PC-9 (cell line): Measurements from ENCODE around the gene OR8D1. TPM values are rescaled to one million over a fixed set of nuclear protein-coding genes. Genes with fewer than 3 reads are reported as not detected.

ENCODE experiments used
- Bru-seq: library from RNA; stranded (reverse); fragments of 400-500 nt; gene quantifications from one replicate; lab custom pipeline; 2021; lab: Mats Ljungman, UMichigan
- BruChase-seq, 2 experiments: library from RNA; stranded (reverse); fragments of 400-500 nt; gene quantifications; one replicate each; lab custom pipeline; 2021; lab: Mats Ljungman, UMichigan
- BruUV-seq: library from RNA; stranded (reverse); fragments of 400-500 nt; replicated peaks from 2 replicates; lab custom pipeline; 2021; lab: Mats Ljungman, UMichigan
- CTCF ChIA-PET: fragments of 300-600 bp; sonication (Branson Sonifier 250); formaldehyde crosslinking; loops from one replicate; lab custom pipeline; 2022; ENCODE audit warnings: antibody characterized with exemption; lab: Charles Lee
- POLR2A ChIA-PET: fragments of 300-600 bp; sonication (Branson Sonifier 250); formaldehyde crosslinking; loops from one replicate; lab custom pipeline; 2022; ENCODE audit warnings: antibody characterized with exemption; ENCODE audit not compliant: unreplicated experiment; lab: Charles Lee
- DNase-seq, 2 experiments: peaks; one replicate each; pipeline versions ENCODE4 v3.0.0 to v3.0.0-alpha.2; 2015 to 2022; ENCODE audit warnings: mixed read lengths in 1 of 2
- H2AFZ ChIP-seq: fragments of 200-600 bp; sonication (generic); 2 replicates; pipeline ENCODE4 v1.8.1; 2017; ENCODE audit warnings: antibody characterized with exemption
- H3F3A ChIP-seq: fragments of 200-600 bp; sonication (generic); 2 replicates; pipeline ENCODE4 v1.8.1; 2017; ENCODE audit warnings: antibody characterized with exemption, mild to moderate bottlenecking, low read depth; ENCODE audit not compliant: insufficient read depth
- H3K27ac ChIP-seq: fragments of 200-600 bp; sonication (generic); 2 replicates; pipeline ENCODE4 v1.6.1; 2016; ENCODE audit warnings: mixed run types
- H3K27me3 ChIP-seq: fragments of 200-600 bp; sonication (generic); 2 replicates; pipeline ENCODE4 v1.6.1; 2016; ENCODE audit warnings: low read depth, mixed run types; ENCODE audit not compliant: insufficient read depth
- H3K36me3 ChIP-seq: fragments of 200-600 bp; sonication (generic); 2 replicates; pipeline ENCODE4 v1.6.1; 2016; ENCODE audit warnings: low read depth, mixed run types
- H3K4me1 ChIP-seq: fragments of 200-600 bp; sonication (generic); replicated peaks from 2 replicates; pipeline ENCODE4 v1.6.1; 2016; ENCODE audit warnings: mixed run types; ENCODE audit not compliant: insufficient read depth
- H3K4me2 ChIP-seq: fragments of 200-600 bp; sonication (generic); 2 replicates; pipeline ENCODE4 v1.6.1; 2017; ENCODE audit warnings: mixed run types
- H3K4me3 ChIP-seq: fragments of 200-600 bp; sonication (generic); 2 replicates; pipeline ENCODE4 v1.6.1; 2016; ENCODE audit warnings: mixed run types
- H3K79me2 ChIP-seq: fragments of 200-600 bp; sonication (generic); 2 replicates; pipeline ENCODE4 v1.6.1; 2017; ENCODE audit warnings: low read depth, mixed run types
- H3K9me2 ChIP-seq: fragments of 200-600 bp; sonication (generic); 2 replicates; pipeline ENCODE4 v1.8.1; 2017; ENCODE audit warnings: mild to moderate bottlenecking; ENCODE audit not compliant: insufficient read depth
- H3K9me3 ChIP-seq: fragments of 200-600 bp; sonication (generic); 2 replicates; pipeline ENCODE4 v1.8.1; 2016; ENCODE audit warnings: low read depth; ENCODE audit not compliant: insufficient read depth
- H4K20me1 ChIP-seq: fragments of 200-600 bp; sonication (generic); 2 replicates; pipeline ENCODE4 v1.8.1; 2017; ENCODE audit not compliant: insufficient read depth
- EZH2 ChIP-seq: fragments of 200-600 bp; sonication (generic); IDR thresholded peaks from 2 replicates; pipeline ENCODE4 v1.8.0; 2017; ENCODE audit warnings: antibody characterized with exemption, low read depth
- intact Hi-C: fragments of 100-400 bp; cut with micrococcal nuclease; formaldehyde crosslinking; loops from one replicate; pipeline ENCODE4 v1.10.0; 2022; ENCODE audit not compliant: unreplicated experiment
- long read RNA-seq: library from polyadenylated mRNA; stranded (forward); transcript quantifications from one replicate; pipeline ENCODE4 v2.0.0, GENCODE V29; 2022
- total RNA-seq: library from RNA; stranded (reverse); gene quantifications from 2 replicates; pipeline ENCODE4 v1.2.3, GENCODE V29; 2021
- TF ChIP-seq, protein P1 (sequence below): fragments of 200-600 bp; sonication (generic); conservative IDR thresholded peaks from 2 replicates; pipeline ENCODE4 v1.6.1; 2017; ENCODE audit warnings: mixed run types, antibody characterized with exemption, mild to moderate bottlenecking, moderate library complexity

OR8D1 gene
- total RNA-seq (not detected in 2 replicates), Bru-seq, nascent RNA (not detected), BruChase-seq, experiment 1, labeled RNA remaining after a 2-hour chase (not detected), BruChase-seq, experiment 2, labeled RNA remaining after a 6-hour chase (not detected)
- long read RNA-seq: 0 reads

DNA sequence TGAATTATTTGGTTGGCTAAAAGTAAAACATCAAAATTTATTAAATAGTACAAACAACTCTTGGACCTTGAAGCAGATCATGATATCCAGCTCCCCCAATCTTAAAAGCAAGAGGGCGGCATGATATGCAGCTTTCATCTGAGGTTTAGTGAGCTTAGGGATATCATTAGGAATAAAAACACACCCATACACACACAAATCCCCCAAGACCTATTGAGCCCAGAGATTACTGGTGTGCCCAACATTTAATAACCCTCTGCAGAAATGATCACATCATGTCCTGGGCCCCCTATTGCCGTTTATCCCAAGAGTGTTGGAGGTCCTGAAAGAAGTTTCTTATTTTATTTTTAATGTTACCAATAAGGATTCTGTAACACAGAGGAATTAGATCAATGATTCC lies at the start of gene OR8D1:
TSS of gene OR8D1 (minus strand) at position 101 of the 400 bp plus-strand sequence. CDS start 3,183 bp downstream, outside the sequence.
- H3K4me3 ChIP-seq: no peak within 1 kb of the TSS
- TF ChIP-seq, protein P1, sequence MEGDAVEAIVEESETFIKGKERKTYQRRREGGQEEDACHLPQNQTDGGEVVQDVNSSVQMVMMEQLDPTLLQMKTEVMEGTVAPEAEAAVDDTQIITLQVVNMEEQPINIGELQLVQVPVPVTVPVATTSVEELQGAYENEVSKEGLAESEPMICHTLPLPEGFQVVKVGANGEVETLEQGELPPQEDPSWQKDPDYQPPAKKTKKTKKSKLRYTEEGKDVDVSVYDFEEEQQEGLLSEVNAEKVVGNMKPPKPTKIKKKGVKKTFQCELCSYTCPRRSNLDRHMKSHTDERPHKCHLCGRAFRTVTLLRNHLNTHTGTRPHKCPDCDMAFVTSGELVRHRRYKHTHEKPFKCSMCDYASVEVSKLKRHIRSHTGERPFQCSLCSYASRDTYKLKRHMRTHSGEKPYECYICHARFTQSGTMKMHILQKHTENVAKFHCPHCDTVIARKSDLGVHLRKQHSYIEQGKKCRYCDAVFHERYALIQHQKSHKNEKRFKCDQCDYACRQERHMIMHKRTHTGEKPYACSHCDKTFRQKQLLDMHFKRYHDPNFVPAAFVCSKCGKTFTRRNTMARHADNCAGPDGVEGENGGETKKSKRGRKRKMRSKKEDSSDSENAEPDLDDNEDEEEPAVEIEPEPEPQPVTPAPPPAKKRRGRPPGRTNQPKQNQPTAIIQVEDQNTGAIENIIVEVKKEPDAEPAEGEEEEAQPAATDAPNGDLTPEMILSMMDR: no peak
- no peak for TF ChIP-seq EZH2
- no peak within 1 kb of the TSS for H3K4me2 ChIP-seq
- H3K27me3 ChIP-seq: no peaks in the 10 kb centered on the region
- H3K9me2 ChIP-seq: no peaks in the 10 kb centered on the region
- H3K27ac ChIP-seq: no peak within 1 kb of the TSS
- H3K36me3 ChIP-seq: no peaks in the 10 kb centered on the region
- ChIA-PET CTCF (no interaction called here), POLR2A (no interaction called here)
- no peak within 1 kb of the TSS for H2AFZ ChIP-seq
- intact Hi-C loops: no loop called here
- no peaks in the 10 kb centered on the region for H4K20me1 ChIP-seq
- no TSS peak for BruUV-seq
- DNase-seq: no peak
- no peaks in the 10 kb centered on the region for H3K9me3 ChIP-seq
- H3K79me2 ChIP-seq: no peaks in the 10 kb centered on the region
- H3F3A ChIP-seq: no peaks in the 10 kb centered on the region
- H3K4me1 ChIP-seq: no peaks in the 10 kb centered on the region

DNA sequence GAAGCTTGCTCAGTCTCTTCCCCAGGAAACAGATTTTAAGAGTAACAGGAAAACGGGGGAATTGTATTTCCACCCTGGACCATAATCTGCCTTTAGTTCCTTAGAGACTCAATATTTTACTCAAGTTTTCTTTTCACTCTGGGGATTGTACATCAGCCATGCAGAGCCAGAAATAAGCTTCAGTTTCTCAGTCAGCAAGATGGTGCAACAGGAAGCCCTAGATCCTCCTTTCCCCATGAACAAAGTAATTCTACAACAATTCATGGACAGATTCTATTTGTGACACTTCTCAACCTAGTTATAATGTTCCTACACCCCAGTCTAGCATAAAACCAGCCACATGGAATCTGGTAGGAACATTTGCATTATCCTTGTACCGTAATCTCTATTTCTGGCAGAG lies 45.8 kb upstream of the OR8D1 start:
- no TSS peak for BruUV-seq
- Histone ChIP-seq H3F3A (no peaks in the 10 kb centered on the region), H2AFZ (no peak overlapping the region), H3K9me3 (no peaks in the 10 kb centered on the region), H3K4me2 (no peak overlapping the region), H3K27me3 (no peaks in the 10 kb centered on the region), H3K4me1 (no peaks in the 10 kb centered on the region), H3K4me3 (no peak overlapping the region), H3K79me2 (no peaks in the 10 kb centered on the region), H4K20me1 (no peaks in the 10 kb centered on the region), H3K9me2 (no peaks in the 10 kb centered on the region), H3K36me3 (no peaks in the 10 kb centered on the region), H3K27ac (no peak overlapping the region)
- POLR2A ChIA-PET: no interaction called here
- intact Hi-C loops: no loop called here
- DNase-seq: no peak
- CTCF ChIA-PET: no interaction called here
- TF ChIP-seq EZH2: no peak

DNA sequence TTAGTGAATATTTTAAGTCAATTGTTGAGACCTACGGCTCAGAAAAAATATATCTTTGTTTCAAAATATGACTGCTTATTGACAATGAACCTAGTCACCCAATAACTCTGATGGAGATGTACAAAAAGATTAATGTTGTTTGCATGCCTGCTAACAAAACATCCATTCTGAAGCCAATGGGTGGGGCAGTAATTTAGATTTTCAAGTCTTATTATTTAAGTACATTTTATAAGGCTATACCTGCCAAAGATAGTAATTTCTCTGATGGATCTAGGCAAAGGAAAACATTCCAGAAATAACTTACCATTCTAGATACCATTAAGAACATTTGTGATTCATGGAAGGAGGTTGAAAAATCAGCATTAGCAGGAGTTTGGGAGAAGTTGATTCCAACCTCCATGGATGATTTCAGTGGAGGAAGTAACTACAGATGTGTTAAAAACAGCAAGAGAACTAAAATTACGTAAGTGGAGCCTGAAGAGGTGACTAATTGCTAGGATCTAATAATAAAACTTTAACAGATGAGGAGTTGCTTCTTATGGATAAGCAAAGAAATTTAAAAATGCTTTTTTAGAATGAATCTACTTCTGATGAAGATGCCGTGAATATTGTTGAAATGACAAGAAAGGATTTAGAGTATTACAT lies 32.7 kb upstream of the OR8D1 start:
- Histone ChIP-seq H3K9me2 (no peaks in the 10 kb centered on the region), H3K27ac (no peak overlapping the region), H3K79me2 (no peaks in the 10 kb centered on the region), H3K27me3 (no peaks in the 10 kb centered on the region), H3K4me3 (no peak overlapping the region), H3F3A (no peaks in the 10 kb centered on the region), H3K9me3 (no peaks in the 10 kb centered on the region), H3K36me3 (no peaks in the 10 kb centered on the region), H3K4me2 (no peak overlapping the region), H2AFZ (no peak overlapping the region), H3K4me1 (no peaks in the 10 kb centered on the region), H4K20me1 (no peaks in the 10 kb centered on the region; the same call in 1 of the 2 replicates)
- ChIA-PET CTCF (no interaction called here), POLR2A (no interaction called here)
- no peak for DNase-seq
- no peak for TF ChIP-seq EZH2
- TF ChIP-seq, protein P1: no peak
- no TSS peak for BruUV-seq
- intact Hi-C loops: no loop called here
